Measurements from ENCODE around the gene CPNE1.
"Not testable (repeated sequence)": the region's sequence is repeated elsewhere in the genome, so short reads cannot be mapped to it uniquely, and the experiment has no call there.

The CPNE1 gene

GRCh38 chr20:35664466-35665206 is at the start of gene CPNE1, which contains the start of gene RBM12:
CPNE1 (minus strand) TSS chr20:35664900; CDS start chr20:35632923, 31,977 bp downstream.
RBM12 (minus strand) TSS chr20:35664900; CDS start chr20:35655322, 9,578 bp downstream.
- TF ChIP-seq ZFX (IDR thresholded peaks at IDR 0.05; ENCODE audit: borderline replicate concordance) (no peak), CTCF (IDR thresholded peaks at IDR 0.05) (peak; percentile 19; the same call in 1 of the 2 replicates)
- peak within 1 kb of the TSS; percentile 92 for H3K27ac ChIP-seq

GRCh38 chr20:35714127-35714526 is 49.4 kb upstream of the CPNE1 start:
- H3K27ac ChIP-seq: no peak overlapping the region
- TF ChIP-seq ZFX (IDR thresholded peaks at IDR 0.05; ENCODE audit: borderline replicate concordance): no peak
- TF ChIP-seq CTCF (IDR thresholded peaks at IDR 0.05): no peak

GRCh38 chr20:35713120-35713519 is 48.4 kb upstream of the CPNE1 start:
- not testable (repeated sequence) for H3K27ac ChIP-seq

GRCh38 chr20:35711588-35712209 is 47.0 kb upstream of the CPNE1 start:
- no peak overlapping the region for H3K27ac ChIP-seq
- TF ChIP-seq CTCF (IDR thresholded peaks at IDR 0.05): no peak
- no peak for TF ChIP-seq ZFX (IDR thresholded peaks at IDR 0.05; ENCODE audit: borderline replicate concordance)

- no peak overlapping the region for H3K27ac ChIP-seq
- no peak for TF ChIP-seq ZFX (IDR thresholded peaks at IDR 0.05; ENCODE audit: borderline replicate concordance)
- TF ChIP-seq CTCF (IDR thresholded peaks at IDR 0.05): no peak
These were observed 46.3 kb upstream of the CPNE1 start for GRCh38 chr20:35710884-35711587.

- H3K27ac ChIP-seq: no peak overlapping the region
- no peak for TF ChIP-seq ZFX (IDR thresholded peaks at IDR 0.05; ENCODE audit: borderline replicate concordance)
- TF ChIP-seq CTCF (IDR thresholded peaks at IDR 0.05): no peak
These were observed 45.3 kb upstream of the CPNE1 start for GRCh38 chr20:35710039-35710438.

GRCh38 chr20:35709259-35709658 is 44.6 kb upstream of the CPNE1 start:
- no peak for TF ChIP-seq CTCF (IDR thresholded peaks at IDR 0.05)
- no peak for TF ChIP-seq ZFX (IDR thresholded peaks at IDR 0.05; ENCODE audit: borderline replicate concordance)
- H3K27ac ChIP-seq: no peak overlapping the region
